B cell (primary cell): ENCODE results near the gene SH3D19. TPM values are rescaled to one million over a fixed set of nuclear protein-coding genes. Genes with fewer than 3 reads are reported as not detected.

Experiments
- ATAC-seq: fragments of 200-7000 bp; cut with Tn5 transposase; one replicate; pipeline ENCODE4 v1.10.0; 2021; ENCODE audit warnings: low read depth, mild to moderate bottlenecking, moderate number of reproducible peaks, moderate library complexity
- CTCF ChIA-PET: fragments of 350-600 bp; sonication (Branson Sonifier 250); formaldehyde crosslinking; loops from one replicate; lab custom pipeline; 2021; ENCODE audit warnings: antibody characterized with exemption, inconsistent platforms; lab: Charles Lee
- POLR2A ChIA-PET: fragments of 350-600 bp; sonication (Branson Sonifier 250); formaldehyde crosslinking; loops from one replicate; lab custom pipeline; 2021; ENCODE audit warnings: antibody characterized with exemption; lab: Charles Lee
- DNase-seq: peaks from one replicate; pipeline ENCODE4 v3.0.0; 2013
- H2AFZ ChIP-seq: 2 replicates; pipeline ENCODE4 v1.6.1; 2012; ENCODE audit warnings: mild to moderate bottlenecking, low read depth, low read length; ENCODE audit not compliant: insufficient read depth, poor library complexity, severe bottlenecking
- H3K27ac ChIP-seq, 2 donors: 1 replicate in 1 of 2; 2 replicates in 1 of 2; pipeline ENCODE4 v1.5.1; 2012 to 2013; ENCODE audit warnings: low read length in 2 of 2, mild to moderate bottlenecking in 2 of 2, moderate library complexity in 1 of 2
- H3K27me3 ChIP-seq, 4 experiments: fragments of 200-600 bp in 1 of 4; sonication (generic) in 1 of 4; replicated peaks in 1 of 4; 1 replicate in 2 of 4; 2 replicates in 2 of 4; pipeline versions ENCODE4 v1.6.1 to v1.7.0; 2013 to 2016; ENCODE audit warnings: low read length in 3 of 4, mild to moderate bottlenecking in 2 of 4, mixed read lengths in 1 of 4, moderate library complexity in 1 of 4; ENCODE audit not compliant: insufficient read depth in 4 of 4, control insufficient read depth in 3 of 4; ENCODE audit errors: control extremely low read depth in 1 of 4
- H3K36me3 ChIP-seq, 2 experiments: replicated peaks in 1 of 2; 1 replicate in 1 of 2; 2 replicates in 1 of 2; pipeline versions ENCODE4 v1.6.1 to v1.7.1; 2013; ENCODE audit warnings: low read length in 1 of 2; ENCODE audit not compliant: insufficient read depth in 2 of 2, control insufficient read depth in 1 of 2; ENCODE audit errors: control extremely low read depth in 1 of 2, extremely low read depth in 1 of 2
- H3K4me1 ChIP-seq, 2 donors: fragments of 200-600 bp in 1 of 2; sonication (generic) in 1 of 2; 1 replicate in 1 of 2; 2 replicates in 1 of 2; pipeline versions ENCODE4 v1.5.1 to v1.6.1; 2013 to 2017; ENCODE audit warnings: low read length in 2 of 2; ENCODE audit not compliant: control insufficient read depth in 2 of 2, insufficient read depth in 2 of 2
- H3K4me2 ChIP-seq: replicated peaks from 2 replicates; pipeline ENCODE3; 2012; ENCODE audit warnings: mild to moderate bottlenecking, low read depth, low read length; ENCODE audit not compliant: poor library complexity, severe bottlenecking
- H3K4me3 ChIP-seq, 5 experiments: fragments of 200-600 bp in 1 of 5; sonication (generic) in 1 of 5; 1 replicate in 3 of 5; 2 replicates in 2 of 5; pipeline versions ENCODE4 v1.5.1 to v1.7.0; 2011 to 2016; ENCODE audit warnings: low read length in 4 of 5, mild to moderate bottlenecking in 4 of 5, low read depth in 2 of 5, control low read depth in 1 of 5, moderate library complexity in 1 of 5; ENCODE audit not compliant: insufficient read depth in 1 of 5; ENCODE audit errors: control extremely low read depth in 1 of 5, extremely low read depth in 1 of 5
- H3K79me2 ChIP-seq: fragments of 200-600 bp; sonication (generic); one replicate; pipeline ENCODE4 v1.6.0; 2016; ENCODE audit warnings: low read length; ENCODE audit not compliant: control insufficient read depth, insufficient read depth
- H3K9ac ChIP-seq: fragments of 200-600 bp; sonication (generic); 2 replicates; pipeline ENCODE4 v1.6.1; 2017; ENCODE audit warnings: mild to moderate bottlenecking, low read length, moderate library complexity
- H3K9me3 ChIP-seq, 3 donors: one replicate each; pipeline versions ENCODE4 v1.6.1 to v1.7.1; 2013; ENCODE audit warnings: low read length in 2 of 3; ENCODE audit not compliant: control insufficient read depth in 2 of 3, insufficient read depth in 1 of 3; ENCODE audit errors: control extremely low read depth in 1 of 3
- H4K20me1 ChIP-seq: 2 replicates; pipeline ENCODE4 v1.6.0; 2012; ENCODE audit warnings: mild to moderate bottlenecking, low read length; ENCODE audit not compliant: insufficient read depth, control insufficient read depth, poor library complexity, severe bottlenecking
- H3K27ac Mint-ChIP-seq: one replicate; pipeline ENCODE4 v1.8.0; 2021; ENCODE audit warnings: mixed read lengths
- H3K27me3 Mint-ChIP-seq: one replicate; pipeline ENCODE4 v1.8.0; 2021; ENCODE audit warnings: mixed read lengths
- H3K4me1 Mint-ChIP-seq: one replicate; pipeline ENCODE4 v1.8.0; 2021; ENCODE audit warnings: mixed read lengths
- H3K4me3 Mint-ChIP-seq: one replicate; pipeline ENCODE4 v1.8.0; 2021; ENCODE audit warnings: mixed read lengths
- H3K9me3 Mint-ChIP-seq: one replicate; pipeline ENCODE4 v1.8.0; 2022; ENCODE audit warnings: mixed read lengths; ENCODE audit not compliant: insufficient read depth
- CTCF ChIP-seq: fragments of 200-600 bp; IDR thresholded peaks from one replicate; pipeline ENCODE4 v1.8.0; 2022; ENCODE audit warnings: antibody characterized with exemption, mild to moderate bottlenecking
- EZH2 ChIP-seq: IDR thresholded peaks from 2 replicates; pipeline ENCODE4 v1.6.1; 2012; ENCODE audit warnings: borderline replicate concordance, low read depth, mild to moderate bottlenecking, moderate library complexity, low read length; ENCODE audit not compliant: insufficient read depth, poor library complexity, severe bottlenecking
- WGBS: methylation state at CpG from one replicate; pipeline ENCODE4 v1.1.5; 2013; ENCODE audit warnings: missing lambda C conversion rate; ENCODE audit not compliant: insufficient coverage; 5-methylcytosine and 5-hydroxymethylcytosine counted together
- intact Hi-C: fragments of 100-400 bp; cut with micrococcal nuclease; formaldehyde crosslinking; loops from one replicate; pipeline ENCODE4 v1.10.0; 2022
- polyA plus RNA-seq: library from polyadenylated mRNA; depleted of rRNA; stranded (reverse); fragments of >200 nt; gene quantifications from 2 replicates; pipeline ENCODE4 v1.2.3, GENCODE V29; 2012
- total RNA-seq, 2 donors: library from RNA; stranded (reverse); fragments of 120-200 nt in 1 of 2; gene quantifications; 1 replicate in 1 of 2; 2 replicates in 1 of 2; pipeline versions ENCODE4 v1.2.3 to v1.2.4, GENCODE V29; 2013 to 2022

Gene SH3D19
- total and polyA plus RNA-seq, 2 donors (not counting 1 experiment from before 2014, with no cell fraction given), result 0.01 TPM; not detected in 1

- TF ChIP-seq CTCF (no peak), EZH2 (no peak)
- Histone ChIP-seq H3K79me2 (no peaks in the 10 kb centered on the region), H2AFZ (no peak overlapping the region), H3K36me3 (no peaks in the 10 kb centered on the region), H3K4me2 (no peak overlapping the region), H3K9ac (no peak overlapping the region), H3K4me3 (no peak overlapping the region), H3K27ac (no peak overlapping the region), H4K20me1 (no peaks in the 10 kb centered on the region), H3K9me3 (no peaks in the 10 kb centered on the region), H3K4me1 (no peaks in the 10 kb centered on the region), H3K27me3 (peaks cover 0 to 2% (median 0%) of the 10 kb centered on the region in 4 experiments)
- DNase-seq (no peak), ATAC-seq (no peak)
- Mint-ChIP-seq H3K9me3 (no peaks in the 10 kb centered on the region), H3K4me3 (no peak overlapping the region), H3K27ac (no peak overlapping the region), H3K4me1 (no peaks in the 10 kb centered on the region), H3K27me3 (peaks cover 17% of the 10 kb centered on the region)
- POLR2A ChIA-PET, result no interaction called here
- intact Hi-C loops, result no loop called here
- WGBS, result no CpG with 5 or more reads among the region's 3 CpGs
- CTCF ChIA-PET, result no interaction called here
Observed at GRCh38 chr4:151358266-151358665, 32.9 kb upstream of the SH3D19 start.

- Mint-ChIP-seq H3K27ac (no peak overlapping the region), H3K9me3 (no peaks in the 10 kb centered on the region), H3K27me3 (peaks cover 17% of the 10 kb centered on the region), H3K4me1 (no peaks in the 10 kb centered on the region), H3K4me3 (no peak overlapping the region)
- TF ChIP-seq EZH2, result no peak
- no peak for TF ChIP-seq CTCF
- H3K9ac ChIP-seq, result no peak overlapping the region
- no peak overlapping the region for H3K27ac ChIP-seq
- peaks cover 0 to 2% (median 0%) of the 10 kb centered on the region in 4 experiments for H3K27me3 ChIP-seq
- no peaks in the 10 kb centered on the region for H3K4me1 ChIP-seq
- CTCF ChIA-PET, result no interaction called here
- no peaks in the 10 kb centered on the region for H3K36me3 ChIP-seq
- H3K79me2 ChIP-seq, result no peaks in the 10 kb centered on the region
- H4K20me1 ChIP-seq, result no peaks in the 10 kb centered on the region
- H3K9me3 ChIP-seq, result no peaks in the 10 kb centered on the region
- DNase-seq (no peak), ATAC-seq (no peak)
- WGBS, result no CpG with 5 or more reads among the region's 1 CpG
- no peak overlapping the region for H3K4me2 ChIP-seq
- intact Hi-C loops, result no loop called here
- POLR2A ChIA-PET, result no interaction called here
- H3K4me3 ChIP-seq, result no peak overlapping the region
- no peak overlapping the region for H2AFZ ChIP-seq
Observed at GRCh38 chr4:151356510-151356909, 31.1 kb upstream of the SH3D19 start.
